PC-3 (cell line): Measurements from ENCODE around the gene NCOR2. TPM values are rescaled to one million over a fixed set of nuclear protein-coding genes. Genes with fewer than 3 reads are reported as not detected.

ENCODE experiments used
- ATAC-seq: fragments of 200-7000 bp; cut with Tn5 transposase; 2 replicates; pipeline ENCODE4 v1.9.1; 2020; ENCODE audit warnings: mild to moderate bottlenecking, moderate library complexity
- BruUV-seq: library from RNA; stranded (reverse); fragments of 400-500 nt; replicated peaks from 2 replicates; lab custom pipeline; 2021; lab: Mats Ljungman, UMichigan
- CTCF ChIA-PET: fragments of 300-600 bp; sonication (Branson Sonifier 250); formaldehyde crosslinking; loops from one replicate; lab custom pipeline; 2022; ENCODE audit warnings: antibody characterized with exemption; lab: Charles Lee
- POLR2A ChIA-PET: fragments of 300-600 bp; sonication (Branson Sonifier 250); formaldehyde crosslinking; loops from one replicate; lab custom pipeline; 2022; ENCODE audit warnings: antibody characterized with exemption; ENCODE audit not compliant: unreplicated experiment; lab: Charles Lee
- DNase-seq: peaks from one replicate; pipeline ENCODE4 v3.0.0-alpha.2; 2015
- H2AFZ ChIP-seq: fragments of 300-600 bp; sonication (generic); 2 replicates; pipeline ENCODE4 v1.6.0; 2016; ENCODE audit warnings: antibody characterized with exemption, low read length
- H3F3A ChIP-seq: fragments of 300-600 bp; sonication (generic); one replicate; pipeline ENCODE4 v1.6.0; 2017; ENCODE audit warnings: antibody characterized with exemption, low read length, control low read depth, mild to moderate bottlenecking; ENCODE audit not compliant: unreplicated experiment
- H3K27ac ChIP-seq: fragments of 300-600 bp; sonication (generic); 2 replicates; pipeline ENCODE4 v1.5.1; 2016; ENCODE audit warnings: mild to moderate bottlenecking, low read length
- H3K27me3 ChIP-seq: fragments of 300-600 bp; sonication (generic); 2 replicates; pipeline ENCODE4 v1.6.1; 2016; ENCODE audit warnings: low read length, mixed read lengths
- H3K36me3 ChIP-seq: fragments of 300-600 bp; sonication (generic); 2 replicates; pipeline ENCODE4 v1.6.1; 2016; ENCODE audit warnings: low read depth, mixed run types, low read length, mixed read lengths
- H3K4me1 ChIP-seq: fragments of 300-600 bp; sonication (generic); 2 replicates; pipeline ENCODE4 v1.5.1; 2016; ENCODE audit warnings: low read length; ENCODE audit not compliant: insufficient read depth
- H3K4me2 ChIP-seq: fragments of 300-600 bp; sonication (generic); 2 replicates; pipeline ENCODE4 v1.6.0; 2016; ENCODE audit warnings: low read length
- H3K4me3 ChIP-seq: fragments of 300-600 bp; sonication (generic); 2 replicates; pipeline ENCODE4 v1.5.1; 2016; ENCODE audit warnings: mild to moderate bottlenecking, low read length, mixed read lengths
- H3K79me2 ChIP-seq: fragments of 300-600 bp; sonication (generic); 2 replicates; pipeline ENCODE4 v1.6.1; 2017; ENCODE audit warnings: low read length, mixed read lengths
- H3K9ac ChIP-seq: fragments of 300-600 bp; sonication (generic); 2 replicates; pipeline ENCODE4 v1.6.0; 2016; ENCODE audit warnings: mild to moderate bottlenecking, low read length
- H3K9me2 ChIP-seq: fragments of 300-600 bp; sonication (generic); replicated peaks from 2 replicates; pipeline ENCODE4 v1.6.1; 2016; ENCODE audit warnings: mixed run types, low read length, mixed read lengths
- H3K9me3 ChIP-seq: fragments of 300-600 bp; sonication (generic); 2 replicates; pipeline ENCODE4 v1.6.1; 2016; ENCODE audit warnings: low read length, mixed read lengths
- H4K20me1 ChIP-seq: fragments of 300-600 bp; sonication (generic); 2 replicates; pipeline ENCODE4 v1.6.1; 2016; ENCODE audit warnings: low read length, mixed read lengths
- CTCF ChIP-seq: fragments of 300-600 bp; sonication (generic); conservative IDR thresholded peaks from 2 replicates; pipeline ENCODE4 v1.5.1; 2017; ENCODE audit warnings: antibody characterized with exemption, low read depth, mild to moderate bottlenecking, low read length
- EZH2 ChIP-seq: fragments of 300-600 bp; sonication (generic); IDR thresholded peaks from one replicate; pipeline ENCODE4 v1.6.1; 2017; ENCODE audit warnings: antibody characterized with exemption, mild to moderate bottlenecking, low read length; ENCODE audit not compliant: unreplicated experiment
- EZH2phosphoT487 ChIP-seq: fragments of 300-600 bp; sonication (generic); IDR thresholded peaks from 2 replicates; pipeline ENCODE4 v1.6.1; 2018; ENCODE audit warnings: mild to moderate bottlenecking, antibody characterized with exemption, low read length, borderline replicate concordance
- intact Hi-C: fragments of 100-400 bp; cut with micrococcal nuclease; formaldehyde crosslinking; loops from 2 replicates; pipeline ENCODE4 v1.9.0; 2023
- total RNA-seq: library from RNA; depleted of rRNA; stranded (reverse); fragments of >200 nt; gene quantifications from 2 replicates; pipeline ENCODE4 v1.2.3, GENCODE V29; 2014

NCOR2 gene
- total RNA-seq, 1 experiment from 2014 or later, result 117 TPM

- no peak overlapping the region for H3K4me3 ChIP-seq
- intact Hi-C loops, result no loop called here
- ChIA-PET POLR2A (no interaction called here), CTCF (no interaction called here)
- H3K27ac ChIP-seq, result no peak overlapping the region
- H3K4me1 ChIP-seq, result peaks cover 30% of the 10 kb centered on the region
- H2AFZ ChIP-seq, result no peak overlapping the region
- H3K27me3 ChIP-seq, result no peaks in the 10 kb centered on the region
- H3K9me2 ChIP-seq, result no peaks in the 10 kb centered on the region
- BruUV-seq, result no TSS peak
- H3K9ac ChIP-seq, result no peak overlapping the region
- no peaks in the 10 kb centered on the region for H3K79me2 ChIP-seq
- H3K9me3 ChIP-seq, result peaks cover 4% of the 10 kb centered on the region; the same call in 1 of the 2 replicates
- peaks cover 6% of the 10 kb centered on the region for H3F3A ChIP-seq
- DNase-seq (no peak), ATAC-seq (no peak)
- H3K4me2 ChIP-seq, result no peak overlapping the region
- TF ChIP-seq EZH2 (no peak), CTCF (no peak), EZH2phosphoT487 (no peak)
- no peaks in the 10 kb centered on the region for H3K36me3 ChIP-seq
- no peaks in the 10 kb centered on the region for H4K20me1 ChIP-seq
These were observed 44.4 kb upstream of the NCOR2 start for GRCh38 chr12:124611559-124612409.

- Histone ChIP-seq H2AFZ (no peak overlapping the region), H3K9me2 (no peaks in the 10 kb centered on the region), H3K27ac (no peak overlapping the region), H4K20me1 (no peaks in the 10 kb centered on the region), H3K36me3 (no peaks in the 10 kb centered on the region), H3K79me2 (no peaks in the 10 kb centered on the region), H3K4me3 (no peak overlapping the region), H3F3A (peaks cover 6% of the 10 kb centered on the region), H3K27me3 (no peaks in the 10 kb centered on the region), H3K4me2 (no peak overlapping the region), H3K9me3 (peaks cover 4% of the 10 kb centered on the region; the same call in 1 of the 2 replicates), H3K9ac (no peak overlapping the region), H3K4me1 (peaks cover 30% of the 10 kb centered on the region)
- DNase-seq, result no peak
- TF ChIP-seq EZH2 (no peak), CTCF (no peak), EZH2phosphoT487 (no peak)
- ATAC-seq, result no peak
- ChIA-PET POLR2A (no interaction called here), CTCF (no interaction called here)
- intact Hi-C loops, result no loop called here
- BruUV-seq, result no TSS peak
These were observed 43.5 kb upstream of the NCOR2 start for GRCh38 chr12:124610629-124611558.
